Testis (tissue), 3 donors: ENCODE data around the gene PRKD3. TPM values are rescaled to one million over a fixed set of nuclear protein-coding genes. Genes with fewer than 3 reads are reported as not detected.

Experiments used
- DNase-seq: peaks from one replicate; pipeline ENCODE4 v3.0.0-alpha.2; 2019
- H3K27ac ChIP-seq, 2 donors: fragments of 200-600 bp; sonication (generic); one replicate each; pipeline ENCODE4 v1.5.1; 2019
- H3K27me3 ChIP-seq: fragments of 200-600 bp; sonication (generic); one replicate; pipeline ENCODE4 v1.5.1; 2019
- H3K36me3 ChIP-seq: fragments of 200-600 bp; sonication (generic); one replicate; pipeline ENCODE4 v1.5.1; 2017; ENCODE audit warnings: low read depth; ENCODE audit errors: missing control alignments
- H3K4me1 ChIP-seq: fragments of 200-600 bp; sonication (generic); one replicate; pipeline ENCODE4 v1.5.1; 2019
- H3K4me3 ChIP-seq, 2 donors: fragments of 200-600 bp; sonication (generic); one replicate each; pipeline ENCODE4 v1.5.1; 2017 to 2019
- H3K9me3 ChIP-seq: fragments of 200-600 bp; sonication (generic); one replicate; pipeline ENCODE4 v1.5.1; 2017
- POLR2A ChIP-seq: fragments of 450-650 bp; IDR thresholded peaks from one replicate; pipeline ENCODE4 v1.6.1; 2017; ENCODE audit warnings: antibody characterized with exemption, mild to moderate bottlenecking, moderate library complexity
- WGBS, 2 donors: methylation state at CpG; one replicate each; pipeline ENCODE4 v1.1.5; 2018; 5-methylcytosine and 5-hydroxymethylcytosine counted together
- intact Hi-C: fragments of 100-400 bp; cut with DNase I; formaldehyde crosslinking; loops from one replicate; pipeline ENCODE4 v1.15.1; 2023; ENCODE audit warnings: low total_unique reads
- polyA plus RNA-seq: library from polyadenylated mRNA; stranded (reverse); fragments of 350-450 nt; fragmentation: Illumina TruSeq; extraction: RNeasy Lipid Tissue Mini Kit (QIAGEN cat#74804); gene quantifications from one replicate; pipeline ENCODE4 v1.2.3, GENCODE V29; 2014; ENCODE audit warnings: low read depth, low replicate concordance; ENCODE audit not compliant: insufficient read depth
- total RNA-seq, 2 donors: library from RNA; depleted of rRNA; stranded (reverse); fragments of >200 nt; gene quantifications; one replicate each; pipeline ENCODE4 v1.2.3, GENCODE V29; 2016
- TF ChIP-seq, protein P1 (sequence below), 3 experiments: fragments of 450-650 bp in 2 of 3; fragments of 200-600 bp in 1 of 3; sonication (generic) in 1 of 3; IDR thresholded peaks; one replicate each; pipeline ENCODE4 v1.5.1; 2016 to 2019; ENCODE audit warnings: antibody characterized with exemption in 3 of 3, mild to moderate bottlenecking in 2 of 3, moderate library complexity in 1 of 3

PRKD3 gene
- total and polyA plus RNA-seq, 3 donors from 2014 or later = 46.0 to 78.1 (median 52.3) TPM

DNA sequence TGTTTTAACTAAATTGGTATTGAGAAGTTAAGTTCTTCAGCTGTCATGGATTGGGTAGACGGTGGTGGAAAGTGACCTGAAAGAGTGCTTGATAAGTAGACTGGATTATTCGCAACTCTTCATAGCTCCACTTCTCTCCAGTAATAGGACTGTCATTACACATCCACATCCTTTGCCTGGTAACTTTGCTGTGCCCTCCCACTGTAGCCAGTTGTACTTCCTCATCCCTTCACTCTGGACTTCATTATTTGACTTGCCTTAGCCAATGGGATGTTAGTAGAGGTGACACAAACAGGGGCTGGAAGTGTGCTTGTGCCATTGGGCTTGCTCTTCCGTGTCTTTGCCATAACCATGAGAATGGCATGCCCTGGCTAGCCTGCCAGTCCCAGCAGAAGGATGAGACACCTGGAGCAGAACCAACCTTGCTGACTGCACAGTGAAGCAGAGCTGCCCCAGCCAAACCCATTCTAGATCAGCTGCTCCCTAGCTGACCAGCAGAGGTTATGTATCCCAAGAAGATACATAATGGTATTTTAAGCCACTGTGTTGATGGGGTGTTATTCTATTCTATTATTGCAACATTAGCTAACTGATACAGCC is 36.7 kb upstream of the PRKD3 start:
- 94 to 98% methylated on average over 2 to 3 of the region's 3 CpGs for WGBS, 2 donors
- Histone ChIP-seq H3K36me3 (no peaks in the 10 kb centered on the region), H3K27me3 (no peaks in the 10 kb centered on the region), H3K4me1 (no peaks in the 10 kb centered on the region), H3K9me3 (no peaks in the 10 kb centered on the region), H3K4me3 (no peak overlapping the region), H3K27ac (no peak overlapping the region)
- DNase-seq = no peak
- intact Hi-C loops = no loop called here
- TF ChIP-seq, protein P1, sequence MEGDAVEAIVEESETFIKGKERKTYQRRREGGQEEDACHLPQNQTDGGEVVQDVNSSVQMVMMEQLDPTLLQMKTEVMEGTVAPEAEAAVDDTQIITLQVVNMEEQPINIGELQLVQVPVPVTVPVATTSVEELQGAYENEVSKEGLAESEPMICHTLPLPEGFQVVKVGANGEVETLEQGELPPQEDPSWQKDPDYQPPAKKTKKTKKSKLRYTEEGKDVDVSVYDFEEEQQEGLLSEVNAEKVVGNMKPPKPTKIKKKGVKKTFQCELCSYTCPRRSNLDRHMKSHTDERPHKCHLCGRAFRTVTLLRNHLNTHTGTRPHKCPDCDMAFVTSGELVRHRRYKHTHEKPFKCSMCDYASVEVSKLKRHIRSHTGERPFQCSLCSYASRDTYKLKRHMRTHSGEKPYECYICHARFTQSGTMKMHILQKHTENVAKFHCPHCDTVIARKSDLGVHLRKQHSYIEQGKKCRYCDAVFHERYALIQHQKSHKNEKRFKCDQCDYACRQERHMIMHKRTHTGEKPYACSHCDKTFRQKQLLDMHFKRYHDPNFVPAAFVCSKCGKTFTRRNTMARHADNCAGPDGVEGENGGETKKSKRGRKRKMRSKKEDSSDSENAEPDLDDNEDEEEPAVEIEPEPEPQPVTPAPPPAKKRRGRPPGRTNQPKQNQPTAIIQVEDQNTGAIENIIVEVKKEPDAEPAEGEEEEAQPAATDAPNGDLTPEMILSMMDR (IDR thresholded peaks at IDR 0.05) = no peak
- TF ChIP-seq POLR2A = no peak

GRCh38 chr2:37358466-37358865 is 33.8 kb upstream of the PRKD3 start:
- Histone ChIP-seq H3K4me3 (no peak overlapping the region), H3K9me3 (no peaks in the 10 kb centered on the region), H3K27me3 (no peaks in the 10 kb centered on the region), H3K36me3 (no peaks in the 10 kb centered on the region), H3K4me1 (no peaks in the 10 kb centered on the region), H3K27ac (no peak overlapping the region)
- TF ChIP-seq POLR2A = no peak
- TF ChIP-seq, protein P1 (IDR thresholded peaks at IDR 0.05) = no peak
- no peak for DNase-seq
- intact Hi-C loops = no loop called here
- WGBS, 2 donors = 88 to 89% methylated on average over 3 of the region's 3 CpGs

GRCh38 chr2:37357530-37357929 is 32.9 kb upstream of the PRKD3 start:
- TF ChIP-seq, protein P1 (IDR thresholded peaks at IDR 0.05) = no peak
- TF ChIP-seq POLR2A = no peak
- H3K4me1 ChIP-seq = no peaks in the 10 kb centered on the region
- intact Hi-C loops = no loop called here
- DNase-seq = no peak
- no peaks in the 10 kb centered on the region for H3K36me3 ChIP-seq
- H3K27ac ChIP-seq = no peak overlapping the region
- 52 to 63% methylated on average over 4 of the region's 4 CpGs for WGBS, 2 donors
- no peaks in the 10 kb centered on the region for H3K9me3 ChIP-seq
- H3K27me3 ChIP-seq = no peaks in the 10 kb centered on the region
- H3K4me3 ChIP-seq = no peak overlapping the region

DNA sequence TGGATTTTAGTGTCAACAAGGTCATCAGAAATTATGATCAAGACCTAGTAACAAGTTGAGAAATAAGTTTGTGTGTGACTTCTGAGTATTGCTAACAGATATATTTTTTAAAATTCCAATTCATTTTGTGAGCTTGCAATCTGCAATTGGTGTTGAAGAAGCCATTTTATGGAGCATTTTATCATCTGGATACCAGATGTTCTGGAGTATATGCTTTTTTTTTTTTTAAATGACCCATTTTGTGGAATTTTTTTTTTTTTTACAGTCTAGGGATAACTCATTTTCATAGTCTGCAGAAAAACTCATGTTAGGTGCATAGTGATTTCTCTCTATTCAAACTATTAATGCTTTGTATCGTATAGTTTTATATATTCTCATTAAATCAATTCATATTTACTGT is 32.4 kb upstream of the PRKD3 start:
- Histone ChIP-seq H3K36me3 (no peaks in the 10 kb centered on the region), H3K27me3 (no peaks in the 10 kb centered on the region), H3K9me3 (no peaks in the 10 kb centered on the region), H3K27ac (no peak overlapping the region), H3K4me1 (no peaks in the 10 kb centered on the region), H3K4me3 (no peak overlapping the region)
- DNase-seq = no peak
- TF ChIP-seq, protein P1 (IDR thresholded peaks at IDR 0.05) = no peak
- TF ChIP-seq POLR2A = no peak
- intact Hi-C loops = no loop called here
- WGBS, 2 donors = 93 to 95% methylated on average over 1 of the region's 1 CpG

- DNase-seq = no peak
- TF ChIP-seq, protein P1 (IDR thresholded peaks at IDR 0.05) = no peak
- TF ChIP-seq POLR2A = no peak
- Histone ChIP-seq H3K27me3 (no peaks in the 10 kb centered on the region), H3K4me1 (no peaks in the 10 kb centered on the region), H3K36me3 (no peaks in the 10 kb centered on the region), H3K9me3 (no peaks in the 10 kb centered on the region), H3K4me3 (no peak overlapping the region), H3K27ac (no peak overlapping the region)
- intact Hi-C loops = no loop called here
- 73 to 74% methylated on average over 6 of the region's 6 CpGs for WGBS, 2 donors
These were observed 31.7 kb upstream of the PRKD3 start for GRCh38 chr2:37356299-37356698.
